Stomach (tissue), 4 donors: ENCODE measurements around the gene NAALADL2.

Source experiments
- EP300 ChIP-seq: sonication (generic); formaldehyde crosslinking; IDR thresholded peaks from one replicate; pipeline ENCODE4 v1.6.1; 2017; ENCODE audit warnings: antibody characterized with exemption
- POLR2A ChIP-seq, 4 donors: fragments of 450-650 bp; IDR thresholded peaks; one replicate each; pipeline ENCODE4 v1.6.1; 2016; ENCODE audit warnings: antibody characterized with exemption in 4 of 4, control low read depth in 2 of 4, mild to moderate bottlenecking in 1 of 4, moderate library complexity in 1 of 4
- POLR2AphosphoS5 ChIP-seq, 3 donors: sonication (generic); formaldehyde crosslinking; IDR thresholded peaks; one replicate each; pipeline ENCODE4 v1.6.1; 2016; ENCODE audit warnings: antibody characterized with exemption in 3 of 3
- TF ChIP-seq, protein P1 (sequence below), 7 experiments: fragments of 450-650 bp in 4 of 7; fragments of 200-600 bp in 3 of 7; sonication (generic) in 3 of 7; IDR thresholded peaks; one replicate each; pipeline ENCODE4 v1.5.1; 2016 to 2019; ENCODE audit warnings: antibody characterized with exemption in 7 of 7, control low read depth in 2 of 7, mild to moderate bottlenecking in 1 of 7

DNA sequence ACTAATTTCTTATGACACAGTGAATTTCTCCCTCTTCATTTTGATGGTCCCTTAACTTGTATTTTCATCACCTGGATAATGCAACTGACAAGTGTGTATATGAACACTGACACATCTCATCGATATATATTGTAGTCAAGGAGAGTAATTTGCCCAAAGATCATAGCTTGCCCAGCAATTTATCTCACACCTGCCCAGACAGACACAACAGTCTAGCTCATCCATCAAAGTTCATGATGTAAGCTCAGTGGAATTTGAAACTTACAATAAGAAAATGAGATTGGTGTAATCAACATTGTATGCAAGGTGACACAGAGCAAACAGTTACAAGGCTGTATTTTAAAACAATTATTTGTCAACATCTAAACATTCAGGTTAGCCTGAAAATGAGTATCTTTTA, 805.8 kb downstream of the NAALADL2 start:
- TF ChIP-seq, protein P1, sequence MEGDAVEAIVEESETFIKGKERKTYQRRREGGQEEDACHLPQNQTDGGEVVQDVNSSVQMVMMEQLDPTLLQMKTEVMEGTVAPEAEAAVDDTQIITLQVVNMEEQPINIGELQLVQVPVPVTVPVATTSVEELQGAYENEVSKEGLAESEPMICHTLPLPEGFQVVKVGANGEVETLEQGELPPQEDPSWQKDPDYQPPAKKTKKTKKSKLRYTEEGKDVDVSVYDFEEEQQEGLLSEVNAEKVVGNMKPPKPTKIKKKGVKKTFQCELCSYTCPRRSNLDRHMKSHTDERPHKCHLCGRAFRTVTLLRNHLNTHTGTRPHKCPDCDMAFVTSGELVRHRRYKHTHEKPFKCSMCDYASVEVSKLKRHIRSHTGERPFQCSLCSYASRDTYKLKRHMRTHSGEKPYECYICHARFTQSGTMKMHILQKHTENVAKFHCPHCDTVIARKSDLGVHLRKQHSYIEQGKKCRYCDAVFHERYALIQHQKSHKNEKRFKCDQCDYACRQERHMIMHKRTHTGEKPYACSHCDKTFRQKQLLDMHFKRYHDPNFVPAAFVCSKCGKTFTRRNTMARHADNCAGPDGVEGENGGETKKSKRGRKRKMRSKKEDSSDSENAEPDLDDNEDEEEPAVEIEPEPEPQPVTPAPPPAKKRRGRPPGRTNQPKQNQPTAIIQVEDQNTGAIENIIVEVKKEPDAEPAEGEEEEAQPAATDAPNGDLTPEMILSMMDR (IDR thresholded peaks at IDR 0.05) = no peak
- TF ChIP-seq EP300 (no peak), POLR2A (IDR thresholded peaks at IDR 0.05) (no peak), POLR2AphosphoS5 (IDR thresholded peaks at IDR 0.05) (no peak)
